ENCODE data around the gene PHLDA3. TPM values are rescaled to one million over a fixed set of nuclear protein-coding genes. Genes with fewer than 3 reads are reported as not detected.

Gene PHLDA3
- polyA plus RNA-seq, 1 donor from 2014 or later = 35.1 TPM

DNA sequence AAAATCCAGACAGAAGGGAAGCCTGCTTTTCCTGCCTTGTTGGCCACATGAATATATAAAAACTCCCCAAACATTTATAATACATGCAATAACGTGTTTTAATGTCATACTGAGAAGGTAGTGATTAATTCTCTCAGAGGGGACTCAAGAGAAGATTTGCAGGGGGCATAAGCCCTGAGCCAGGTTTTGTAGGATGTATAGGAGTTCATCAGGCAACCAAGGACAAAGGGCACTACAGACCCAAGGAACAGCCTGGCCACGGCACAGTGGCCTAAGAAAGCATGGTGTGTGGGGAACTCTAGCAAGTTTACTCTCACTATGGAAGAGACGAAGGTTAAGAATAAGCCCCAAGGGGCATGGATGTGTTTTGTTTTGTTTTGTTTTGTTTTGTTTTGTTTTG is 32.0 kb downstream of the PHLDA3 start:
- Histone ChIP-seq H4K20me1 (ENCODE audit: insufficient read depth) (no peaks in the 10 kb centered on the region), H2AFZ (ENCODE audit: low read depth, low read length) (no peak overlapping the region), H3F3A (ENCODE audit: insufficient read depth, low read length, poor library complexity, severe bottlenecking) (no peaks in the 10 kb centered on the region), H3K27me3 (ENCODE audit: insufficient read depth, low read depth, low read length) (no peaks in the 10 kb centered on the region), H3K27ac (ENCODE audit: low read length) (no peak overlapping the region), H3K79me2 (replicated peaks; ENCODE audit: insufficient read depth, low read length) (no peaks in the 10 kb centered on the region), H3K9me3 (ENCODE audit: low read length) (no peaks in the 10 kb centered on the region), H3K36me3 (ENCODE audit: insufficient read depth, low read length) (no peaks in the 10 kb centered on the region), H3K4me2 (ENCODE audit: low read length) (no peak overlapping the region), H3K4me3 (ENCODE audit: low read length) (no peak overlapping the region), H3K9ac (ENCODE audit: low read length) (no peak overlapping the region), H3K9me2 (ENCODE audit: insufficient read depth, low read length) (no peaks in the 10 kb centered on the region)
- TF ChIP-seq RAD21 (conservative IDR thresholded peaks at IDR 0.05) = no peak
- no peak for TF ChIP-seq POLR2AphosphoS5 (IDR thresholded peaks at IDR 0.05)
- TF ChIP-seq SMC3 (conservative IDR thresholded peaks at IDR 0.05; ENCODE audit: poor library complexity) = no peak
- no peak for TF ChIP-seq TAF1 (IDR thresholded peaks at IDR 0.05; ENCODE audit: low read depth)
- TF ChIP-seq REST (IDR thresholded peaks at IDR 0.05; ENCODE audit: borderline replicate concordance) = no peak
- no peak for TF ChIP-seq EZH2 (IDR thresholded peaks at IDR 0.05; ENCODE audit: borderline replicate concordance, insufficient read depth, low read length, poor library complexity, severe bottlenecking)
- TF ChIP-seq EP300 (conservative IDR thresholded peaks at IDR 0.05; ENCODE audit: poor library complexity, severe bottlenecking) = no peak
- TF ChIP-seq MXI1 (conservative IDR thresholded peaks at IDR 0.05; ENCODE audit: poor library complexity, severe bottlenecking) = no peak
- no peak for TF ChIP-seq CTCF (IDR thresholded peaks at IDR 0.05; ENCODE audit: poor library complexity, severe bottlenecking)

DNA sequence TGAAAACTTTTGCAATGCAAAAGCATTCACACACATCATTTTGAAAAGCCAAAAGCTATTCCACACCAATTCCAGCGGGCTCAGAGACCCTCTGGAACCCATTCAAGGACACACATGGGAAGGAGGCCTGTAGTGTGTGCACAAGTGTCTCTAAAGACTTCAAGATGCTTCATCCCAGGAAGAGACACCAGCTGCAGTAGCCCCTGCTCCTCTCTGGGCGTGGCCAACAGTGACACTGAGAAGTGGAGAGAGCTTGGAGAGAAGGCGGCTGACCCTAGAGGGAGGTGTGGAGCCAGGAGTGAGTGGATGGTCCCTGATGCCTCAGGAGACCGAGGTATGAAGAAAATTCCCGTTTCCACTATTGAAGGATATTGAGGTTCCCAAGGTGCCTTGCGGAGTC is 32.6 kb downstream of the PHLDA3 start:
- Histone ChIP-seq H3K27me3 (ENCODE audit: insufficient read depth, low read depth, low read length) (no peaks in the 10 kb centered on the region), H3K9me3 (ENCODE audit: low read length) (no peaks in the 10 kb centered on the region), H3K27ac (ENCODE audit: low read length) (no peak overlapping the region), H3F3A (ENCODE audit: insufficient read depth, low read length, poor library complexity, severe bottlenecking) (no peaks in the 10 kb centered on the region), H3K36me3 (ENCODE audit: insufficient read depth, low read length) (no peaks in the 10 kb centered on the region), H2AFZ (ENCODE audit: low read depth, low read length) (no peak overlapping the region), H3K4me2 (ENCODE audit: low read length) (no peak overlapping the region), H3K4me3 (ENCODE audit: low read length) (no peak overlapping the region), H4K20me1 (ENCODE audit: insufficient read depth) (no peaks in the 10 kb centered on the region), H3K79me2 (replicated peaks; ENCODE audit: insufficient read depth, low read length) (no peaks in the 10 kb centered on the region), H3K9me2 (ENCODE audit: insufficient read depth, low read length) (no peaks in the 10 kb centered on the region), H3K9ac (ENCODE audit: low read length) (no peak overlapping the region)
- no peak for TF ChIP-seq EP300 (conservative IDR thresholded peaks at IDR 0.05; ENCODE audit: poor library complexity, severe bottlenecking)
- no peak for TF ChIP-seq REST (IDR thresholded peaks at IDR 0.05; ENCODE audit: borderline replicate concordance)
- no peak for TF ChIP-seq TAF1 (IDR thresholded peaks at IDR 0.05; ENCODE audit: low read depth)
- no peak for TF ChIP-seq RAD21 (conservative IDR thresholded peaks at IDR 0.05)
